ENCODE measurements around the gene GDF2. TPM values are rescaled to one million over a fixed set of nuclear protein-coding genes. Genes with fewer than 3 reads are reported as not detected.

Gene GDF2
- total RNA-seq, 4 donors from 2014 or later, result not detected

DNA sequence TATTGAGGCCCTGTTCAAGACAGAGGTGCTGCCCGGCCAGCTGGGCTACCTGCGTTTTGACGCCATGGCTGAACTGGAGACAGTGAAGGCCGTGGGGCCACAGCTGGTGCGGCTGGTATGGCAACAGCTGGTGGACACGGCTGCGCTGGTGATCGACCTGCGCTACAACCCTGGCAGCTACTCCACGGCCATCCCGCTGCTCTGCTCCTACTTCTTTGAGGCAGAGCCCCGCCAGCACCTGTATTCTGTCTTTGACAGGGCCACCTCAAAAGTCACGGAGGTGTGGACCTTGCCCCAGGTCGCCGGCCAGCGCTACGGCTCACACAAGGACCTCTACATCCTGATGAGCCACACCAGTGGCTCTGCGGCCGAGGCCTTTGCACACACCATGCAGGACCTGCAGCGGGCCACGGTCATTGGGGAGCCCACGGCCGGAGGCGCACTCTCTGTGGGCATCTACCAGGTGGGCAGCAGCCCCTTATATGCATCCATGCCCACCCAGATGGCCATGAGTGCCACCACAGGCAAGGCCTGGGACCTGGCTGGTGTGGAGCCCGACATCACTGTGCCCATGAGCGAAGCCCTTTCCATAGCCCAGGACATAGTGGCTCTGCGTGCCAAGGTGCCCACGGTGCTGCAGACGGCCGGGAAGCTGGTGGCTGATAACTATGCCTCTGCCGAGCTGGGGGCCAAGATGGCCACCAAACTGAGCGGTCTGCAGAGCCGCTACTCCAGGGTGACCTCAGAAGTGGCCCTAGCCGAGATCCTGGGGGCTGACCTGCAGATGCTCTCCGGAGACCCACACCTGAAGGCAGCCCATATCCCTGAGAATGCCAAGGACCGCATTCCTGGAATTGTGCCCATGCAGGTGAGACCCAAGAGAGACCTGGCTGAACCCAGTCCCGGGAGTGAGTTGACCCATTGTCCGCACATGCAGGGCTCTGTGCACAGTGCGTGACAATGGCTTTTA is 28.7 kb downstream of the GDF2 start:
- 88 to 95% methylated on average over 6 to 29 of the region's 39 CpGs for WGBS, 2 donors
- H3K36me3 ChIP-seq, result no peaks in the 10 kb centered on the region
- no peaks in the 10 kb centered on the region for H3K27me3 ChIP-seq
- TF ChIP-seq, protein P1, sequence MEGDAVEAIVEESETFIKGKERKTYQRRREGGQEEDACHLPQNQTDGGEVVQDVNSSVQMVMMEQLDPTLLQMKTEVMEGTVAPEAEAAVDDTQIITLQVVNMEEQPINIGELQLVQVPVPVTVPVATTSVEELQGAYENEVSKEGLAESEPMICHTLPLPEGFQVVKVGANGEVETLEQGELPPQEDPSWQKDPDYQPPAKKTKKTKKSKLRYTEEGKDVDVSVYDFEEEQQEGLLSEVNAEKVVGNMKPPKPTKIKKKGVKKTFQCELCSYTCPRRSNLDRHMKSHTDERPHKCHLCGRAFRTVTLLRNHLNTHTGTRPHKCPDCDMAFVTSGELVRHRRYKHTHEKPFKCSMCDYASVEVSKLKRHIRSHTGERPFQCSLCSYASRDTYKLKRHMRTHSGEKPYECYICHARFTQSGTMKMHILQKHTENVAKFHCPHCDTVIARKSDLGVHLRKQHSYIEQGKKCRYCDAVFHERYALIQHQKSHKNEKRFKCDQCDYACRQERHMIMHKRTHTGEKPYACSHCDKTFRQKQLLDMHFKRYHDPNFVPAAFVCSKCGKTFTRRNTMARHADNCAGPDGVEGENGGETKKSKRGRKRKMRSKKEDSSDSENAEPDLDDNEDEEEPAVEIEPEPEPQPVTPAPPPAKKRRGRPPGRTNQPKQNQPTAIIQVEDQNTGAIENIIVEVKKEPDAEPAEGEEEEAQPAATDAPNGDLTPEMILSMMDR (IDR thresholded peaks at IDR 0.05), result no peak
- TF ChIP-seq EP300 (IDR thresholded peaks at IDR 0.05) (no peak), POLR2A (IDR thresholded peaks at IDR 0.05) (no peak)
- no peak overlapping the region for H3K4me3 ChIP-seq
- no peak for DNase-seq (ENCODE audit: low spot score in 2 of 2)
- no peaks in the 10 kb centered on the region for H3K9me3 ChIP-seq
- no peaks in the 10 kb centered on the region for H3K4me1 ChIP-seq
- no peak overlapping the region for H3K27ac ChIP-seq

DNA sequence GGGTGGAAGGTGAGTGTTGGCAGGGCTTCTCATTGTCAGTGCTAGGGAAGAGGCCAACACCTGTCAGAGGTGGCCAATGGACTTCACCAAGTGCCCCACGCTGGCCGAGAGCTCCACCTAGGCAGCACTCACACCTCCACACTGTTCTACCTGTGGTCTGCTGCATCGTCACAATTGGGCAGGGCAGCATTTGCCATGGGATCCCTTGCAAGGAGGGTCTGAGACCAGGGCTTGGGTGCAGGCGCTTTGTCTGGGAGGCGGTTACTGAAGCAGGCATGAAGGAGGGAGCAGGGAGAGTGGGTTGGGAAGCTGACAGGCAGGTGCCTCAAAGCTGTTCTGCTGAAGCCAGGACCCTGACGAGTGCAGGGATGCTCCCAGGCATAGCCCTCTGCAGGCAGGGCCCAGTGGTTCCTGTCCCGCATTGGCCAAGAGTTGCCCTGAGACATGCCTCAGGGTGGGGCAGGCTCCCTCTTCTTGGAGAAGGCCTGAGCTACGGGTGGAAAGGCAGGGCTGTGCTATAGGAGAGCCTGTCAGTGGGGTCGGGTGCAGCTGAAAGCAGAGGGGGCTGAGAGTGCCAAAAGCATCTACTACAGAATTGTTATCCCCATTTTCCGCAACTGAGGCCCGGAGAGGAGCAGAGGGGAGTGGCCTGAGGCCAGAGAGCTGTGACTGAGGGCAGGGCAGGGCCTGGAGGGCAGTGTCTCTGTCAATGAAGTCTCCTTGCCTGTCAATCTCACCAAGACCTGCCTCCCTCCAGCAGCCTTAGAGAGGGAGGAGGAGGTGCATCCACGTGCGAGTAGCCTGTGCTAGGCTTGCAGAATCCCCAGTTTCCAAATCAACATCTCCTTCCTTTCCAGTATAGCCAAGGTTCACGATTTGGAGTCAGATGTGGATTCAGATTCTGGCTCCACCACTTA is 29.9 kb downstream of the GDF2 start:
- no peaks in the 10 kb centered on the region for H3K4me1 ChIP-seq
- no peak overlapping the region for H3K27ac ChIP-seq
- DNase-seq (ENCODE audit: low spot score in 2 of 2), result no peak
- H3K9me3 ChIP-seq, result no peaks in the 10 kb centered on the region
- TF ChIP-seq POLR2A (IDR thresholded peaks at IDR 0.05) (no peak), EP300 (IDR thresholded peaks at IDR 0.05) (no peak)
- TF ChIP-seq, protein P1 (IDR thresholded peaks at IDR 0.05), result no peak
- H3K4me3 ChIP-seq, result no peak overlapping the region
- no peaks in the 10 kb centered on the region for H3K27me3 ChIP-seq
- no peaks in the 10 kb centered on the region for H3K36me3 ChIP-seq
- WGBS, 2 donors, result 79 to 83% methylated on average over 11 to 13 of the region's 14 CpGs

DNA sequence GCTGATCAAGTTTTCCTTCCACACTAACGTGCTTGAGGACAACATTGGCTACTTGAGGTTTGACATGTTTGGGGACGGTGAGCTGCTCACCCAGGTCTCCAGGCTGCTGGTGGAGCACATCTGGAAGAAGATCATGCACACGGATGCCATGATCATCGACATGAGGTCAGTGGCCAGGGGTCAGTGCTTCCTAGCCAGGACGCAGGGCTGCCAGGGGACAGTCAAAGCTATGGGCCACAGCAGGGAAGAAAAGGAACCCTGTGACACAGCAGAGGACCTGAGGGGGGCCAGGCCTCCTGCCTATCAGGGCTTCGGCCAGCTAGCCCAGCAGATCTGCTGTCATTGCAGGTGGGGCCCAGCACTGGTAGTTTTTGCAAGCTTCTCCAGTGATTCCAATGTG is 31.1 kb downstream of the GDF2 start:
- no peaks in the 10 kb centered on the region for H3K36me3 ChIP-seq
- H3K9me3 ChIP-seq, result no peaks in the 10 kb centered on the region
- 84 to 88% methylated on average over 6 of the region's 6 CpGs for WGBS, 2 donors
- no peak for DNase-seq (ENCODE audit: low spot score in 2 of 2)
- H3K27ac ChIP-seq, result no peak overlapping the region
- TF ChIP-seq, protein P1 (IDR thresholded peaks at IDR 0.05), result no peak
- TF ChIP-seq EP300 (IDR thresholded peaks at IDR 0.05) (no peak), POLR2A (IDR thresholded peaks at IDR 0.05) (no peak)
- H3K27me3 ChIP-seq, result no peaks in the 10 kb centered on the region
- H3K4me1 ChIP-seq, result no peaks in the 10 kb centered on the region
- H3K4me3 ChIP-seq, result no peak overlapping the region

DNA sequence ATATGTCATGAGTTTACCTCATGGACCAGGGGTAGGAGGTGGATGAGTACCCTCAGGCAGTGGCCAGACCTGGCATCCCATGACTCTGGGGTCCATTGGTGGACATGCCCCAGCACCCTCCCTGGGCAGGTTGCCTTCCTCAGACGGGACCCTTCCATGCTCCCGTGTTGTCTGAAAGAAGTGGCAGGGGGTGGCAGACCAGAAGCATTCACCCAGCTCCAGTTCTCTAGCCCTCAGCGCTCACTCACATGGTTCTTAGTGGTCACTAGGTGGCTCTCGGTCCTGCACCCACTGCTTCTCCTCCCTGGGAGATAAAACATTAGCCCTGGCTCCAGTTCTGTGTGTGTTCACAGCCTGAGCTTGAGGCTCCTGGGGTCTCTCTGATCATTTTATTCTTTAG is 31.9 kb downstream of the GDF2 start:
- Histone ChIP-seq H3K9me3 (no peaks in the 10 kb centered on the region), H3K27me3 (no peaks in the 10 kb centered on the region), H3K36me3 (no peaks in the 10 kb centered on the region), H3K27ac (no peak overlapping the region), H3K4me1 (no peaks in the 10 kb centered on the region), H3K4me3 (no peak overlapping the region)
- 55 to 65% methylated on average over 4 of the region's 4 CpGs for WGBS, 2 donors
- no peak for DNase-seq (ENCODE audit: low spot score in 2 of 2)
- no peak for TF ChIP-seq POLR2A (IDR thresholded peaks at IDR 0.05)
- TF ChIP-seq EP300 (IDR thresholded peaks at IDR 0.05), result no peak
- TF ChIP-seq, protein P1 (IDR thresholded peaks at IDR 0.05), result no peak

Measured in tibial nerve (tissue), 4 donors.